Measurements from ENCODE around the gene ATP11A.

GRCh38 chr13:112775791-112776279 is 86.0 kb downstream of the ATP11A start:
- TF ChIP-seq EZH2phosphoT487 (IDR thresholded peaks at IDR 0.05; ENCODE audit: insufficient read depth, low read depth), result no peak
- TF ChIP-seq EZH2 (IDR thresholded peaks at IDR 0.05; ENCODE audit: insufficient read depth, poor library complexity, severe bottlenecking), result no peak
